Prostate gland (tissue), 2 donors: Measurements from ENCODE around the gene TTLL10. TPM values are rescaled to one million over a fixed set of nuclear protein-coding genes. Genes with fewer than 3 reads are reported as not detected.

Experiments used
- DNase-seq: peaks from one replicate; pipeline ENCODE4 v3.0.0-alpha.2; 2019; ENCODE audit warnings: low spot score
- H3K27ac ChIP-seq, 2 donors: fragments of 200-600 bp; sonication (generic); 2 replicates each; pipeline ENCODE4 v1.5.1; 2017 to 2019
- H3K27me3 ChIP-seq: fragments of 200-600 bp; sonication (generic); replicated peaks from 2 replicates; pipeline ENCODE4 v1.5.1; 2019; ENCODE audit not compliant: insufficient read depth
- H3K36me3 ChIP-seq, 2 donors: fragments of 200-600 bp; sonication (generic); 1 replicate in 1 of 2; 2 replicates in 1 of 2; pipeline versions ENCODE4 v1.5.1 to v1.8.1; 2017 to 2019
- H3K4me1 ChIP-seq: fragments of 200-600 bp; sonication (generic); replicated peaks from 2 replicates; pipeline ENCODE4 v1.5.1; 2019
- H3K4me3 ChIP-seq, 2 donors: fragments of 200-600 bp; sonication (generic); 2 replicates each; pipeline ENCODE4 v1.5.1; 2017 to 2019
- H3K9me3 ChIP-seq: fragments of 200-600 bp; sonication (generic); 2 replicates; pipeline ENCODE4 v1.5.1; 2017
- POLR2A ChIP-seq: fragments of 450-650 bp; IDR thresholded peaks from one replicate; pipeline ENCODE4 v1.6.1; 2016; ENCODE audit warnings: antibody characterized with exemption, mild to moderate bottlenecking
- POLR2AphosphoS5 ChIP-seq: sonication (generic); formaldehyde crosslinking; IDR thresholded peaks from one replicate; pipeline ENCODE4 v1.6.1; 2017; ENCODE audit warnings: antibody characterized with exemption
- WGBS: methylation state at CpG from one replicate; pipeline ENCODE4 v1.1.5; 2018; 5-methylcytosine and 5-hydroxymethylcytosine counted together
- intact Hi-C: fragments of 100-400 bp; cut with DNase I; formaldehyde crosslinking; loops from one replicate; pipeline ENCODE4 v1.14.2; 2022
- total RNA-seq, 2 donors: library from RNA; depleted of rRNA; stranded (reverse); fragments of >200 nt; gene quantifications; one replicate each; pipeline ENCODE4 v1.1.0, GENCODE V29; 2016
- TF ChIP-seq, protein P1 (sequence below), 4 experiments: fragments of 200-600 bp in 2 of 4; fragments of 450-650 bp in 2 of 4; sonication (generic) in 2 of 4; IDR thresholded peaks; 1 replicate in 3 of 4; 2 replicates in 1 of 4; pipeline ENCODE4 v1.5.1; 2016 to 2019; ENCODE audit warnings: antibody characterized with exemption in 4 of 4, mild to moderate bottlenecking in 2 of 4, moderate library complexity in 2 of 4

Gene TTLL10
- total RNA-seq, 2 donors from 2014 or later = 0.77 to 7.3 TPM

DNA sequence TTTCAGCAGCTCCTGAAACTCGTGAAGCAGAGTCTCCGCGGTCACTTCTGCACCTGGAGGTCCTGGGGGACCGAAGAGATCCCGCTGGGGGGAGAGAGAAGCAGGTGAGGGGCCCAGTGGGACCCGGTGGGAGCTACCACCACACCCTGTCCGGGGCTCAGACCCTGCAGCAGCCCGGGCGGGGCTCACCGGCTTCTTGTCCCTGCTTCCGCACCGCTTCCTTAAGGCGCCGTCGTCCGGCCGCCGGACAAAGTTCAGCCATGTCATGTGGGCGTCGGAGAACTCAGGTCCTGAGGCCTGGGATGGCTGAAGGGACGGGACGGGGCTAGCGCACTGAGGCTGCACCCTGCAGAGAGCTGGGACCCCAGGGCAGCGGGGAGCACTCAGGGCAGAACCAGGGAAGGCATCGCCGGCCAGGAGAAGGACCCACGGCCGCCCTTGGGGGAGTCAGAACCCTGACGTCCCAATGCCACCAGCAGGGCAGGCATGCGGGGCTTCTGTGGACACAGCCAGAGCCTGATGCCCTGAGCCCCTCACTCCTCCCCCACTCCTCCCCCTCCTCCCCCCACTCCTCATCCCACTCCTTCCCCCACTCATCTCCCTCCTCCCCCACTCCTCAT lies 70.6 kb downstream of the TTLL10 start:
- intact Hi-C loops = no loop called here
- TF ChIP-seq POLR2AphosphoS5 = no peak
- no peak for TF ChIP-seq POLR2A
- TF ChIP-seq, protein P1, sequence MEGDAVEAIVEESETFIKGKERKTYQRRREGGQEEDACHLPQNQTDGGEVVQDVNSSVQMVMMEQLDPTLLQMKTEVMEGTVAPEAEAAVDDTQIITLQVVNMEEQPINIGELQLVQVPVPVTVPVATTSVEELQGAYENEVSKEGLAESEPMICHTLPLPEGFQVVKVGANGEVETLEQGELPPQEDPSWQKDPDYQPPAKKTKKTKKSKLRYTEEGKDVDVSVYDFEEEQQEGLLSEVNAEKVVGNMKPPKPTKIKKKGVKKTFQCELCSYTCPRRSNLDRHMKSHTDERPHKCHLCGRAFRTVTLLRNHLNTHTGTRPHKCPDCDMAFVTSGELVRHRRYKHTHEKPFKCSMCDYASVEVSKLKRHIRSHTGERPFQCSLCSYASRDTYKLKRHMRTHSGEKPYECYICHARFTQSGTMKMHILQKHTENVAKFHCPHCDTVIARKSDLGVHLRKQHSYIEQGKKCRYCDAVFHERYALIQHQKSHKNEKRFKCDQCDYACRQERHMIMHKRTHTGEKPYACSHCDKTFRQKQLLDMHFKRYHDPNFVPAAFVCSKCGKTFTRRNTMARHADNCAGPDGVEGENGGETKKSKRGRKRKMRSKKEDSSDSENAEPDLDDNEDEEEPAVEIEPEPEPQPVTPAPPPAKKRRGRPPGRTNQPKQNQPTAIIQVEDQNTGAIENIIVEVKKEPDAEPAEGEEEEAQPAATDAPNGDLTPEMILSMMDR (IDR thresholded peaks at IDR 0.05) = no peak
- Histone ChIP-seq H3K27ac (no peak overlapping the region), H3K4me1 (no peaks in the 10 kb centered on the region), H3K4me3 (no peak overlapping the region), H3K9me3 (no peaks in the 10 kb centered on the region), H3K36me3 (no peaks in the 10 kb centered on the region), H3K27me3 (peaks cover 5% of the 10 kb centered on the region)
- DNase-seq = no peak
- WGBS = 90% methylated on average over 30 of the region's 30 CpGs

- H3K27me3 ChIP-seq = peaks cover 5% of the 10 kb centered on the region
- H3K4me3 ChIP-seq = no peak overlapping the region
- no peak overlapping the region for H3K27ac ChIP-seq
- 72% methylated on average over 22 of the region's 23 CpGs for WGBS
- intact Hi-C loops = no loop called here
- TF ChIP-seq POLR2AphosphoS5 = no peak
- TF ChIP-seq, protein P1 (IDR thresholded peaks at IDR 0.05) = no peak
- no peak for TF ChIP-seq POLR2A
- no peaks in the 10 kb centered on the region for H3K4me1 ChIP-seq
- no peaks in the 10 kb centered on the region for H3K36me3 ChIP-seq
- no peaks in the 10 kb centered on the region for H3K9me3 ChIP-seq
- DNase-seq = no peak
Measured at GRCh38 chr1:1245178-1245816, 71.6 kb downstream of the TTLL10 start.

DNA sequence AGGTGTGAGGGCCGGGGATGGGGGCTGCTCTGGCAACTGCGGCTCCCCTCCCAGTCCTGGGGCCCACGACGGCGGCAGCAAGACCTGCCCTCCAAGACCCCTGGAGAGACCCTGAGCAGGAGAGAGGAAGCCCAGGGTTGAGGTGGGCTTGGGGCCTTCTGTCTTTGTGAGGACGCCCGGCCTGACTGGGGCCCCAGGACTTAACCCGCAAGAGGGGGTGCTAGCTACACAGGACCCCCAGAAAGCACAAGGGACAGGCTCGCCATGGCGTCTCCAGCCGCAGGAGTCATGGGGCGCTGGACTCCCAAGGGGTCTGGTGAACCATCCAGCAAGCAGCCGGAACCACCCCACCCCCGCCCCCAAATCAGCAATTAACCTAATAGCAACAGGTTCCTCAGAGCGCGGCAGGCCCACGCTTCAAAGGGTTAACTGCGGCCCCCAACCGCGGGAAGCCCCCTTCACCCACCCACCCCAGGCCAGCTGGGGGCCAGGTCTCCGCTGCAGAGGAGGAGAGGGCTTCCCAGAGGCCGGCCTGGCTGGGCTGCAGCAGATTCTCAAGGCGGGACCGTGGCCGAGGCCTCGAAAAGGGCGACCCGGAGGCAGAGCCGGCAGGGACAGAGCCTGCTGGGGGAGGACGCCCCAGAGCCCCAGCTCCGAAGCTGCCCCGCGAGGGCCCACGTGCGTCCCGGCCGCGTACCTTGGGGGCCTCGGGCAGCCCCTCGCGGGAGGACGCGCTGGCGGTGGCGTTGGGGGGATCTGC lies 72.3 kb downstream of the TTLL10 start:
- WGBS = 47% methylated on average over 42 of the region's 45 CpGs
- Histone ChIP-seq H3K9me3 (no peaks in the 10 kb centered on the region), H3K4me3 (no peak overlapping the region), H3K27me3 (peaks cover 5% of the 10 kb centered on the region), H3K4me1 (no peaks in the 10 kb centered on the region), H3K27ac (no peak overlapping the region), H3K36me3 (no peaks in the 10 kb centered on the region)
- TF ChIP-seq, protein P1 (IDR thresholded peaks at IDR 0.05) = no peak
- TF ChIP-seq POLR2A = no peak
- no peak for TF ChIP-seq POLR2AphosphoS5
- no peak for DNase-seq
- intact Hi-C loops = no loop called here

DNA sequence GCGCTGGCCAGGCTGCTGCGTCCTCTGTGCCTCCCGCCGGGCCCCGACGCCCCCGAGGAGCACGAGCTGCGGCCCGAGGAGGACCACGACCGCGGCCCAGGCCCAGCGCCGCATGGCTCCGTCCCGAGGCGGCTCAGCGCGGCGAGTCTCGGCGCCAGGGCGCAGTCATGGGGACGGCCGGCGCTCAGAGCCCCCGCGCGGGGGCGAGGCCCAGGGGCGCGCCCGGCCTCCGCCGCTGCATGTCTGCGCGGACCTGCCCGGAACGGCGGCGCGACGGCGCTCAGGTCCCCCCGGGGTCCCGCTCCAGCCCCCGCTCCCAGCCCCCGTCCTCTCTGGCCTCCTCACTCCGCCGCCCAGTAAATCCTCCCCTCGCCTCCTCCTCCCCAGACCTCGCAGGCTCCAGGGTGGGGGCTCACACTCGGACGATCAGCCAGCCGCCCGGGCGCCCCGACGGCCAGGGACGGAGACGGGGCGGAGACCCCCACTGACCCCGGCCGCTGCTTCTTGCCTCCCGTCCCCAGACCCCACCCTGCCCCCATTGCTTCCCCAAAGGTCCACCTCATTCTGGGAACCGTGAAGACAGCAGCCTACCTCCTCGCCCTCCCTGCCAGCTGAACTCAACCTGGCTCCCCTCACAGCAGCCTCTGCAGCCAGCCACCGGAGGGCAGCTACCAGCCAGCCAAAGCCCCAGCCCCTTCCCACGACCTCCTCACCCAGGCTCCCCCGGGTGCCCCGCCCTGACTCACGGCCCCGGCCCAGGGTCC lies 73.1 kb downstream of the TTLL10 start, which contains the start of gene C1QTNF12:
Gene C1QTNF12 (minus strand): TSS at position 146 of the 764 bp plus-strand sequence. CDS start 32 bp downstream, at position 114.
- 6% methylated on average over 60 of the region's 74 CpGs for WGBS
- intact Hi-C loops = no loop called here
- Histone ChIP-seq H3K27ac (no peak within 1 kb of the TSS), H3K4me1 (no peaks in the 10 kb centered on the region), H3K27me3 (peaks cover 5% of the 10 kb centered on the region), H3K4me3 (no peak within 1 kb of the TSS), H3K36me3 (no peaks in the 10 kb centered on the region), H3K9me3 (no peaks in the 10 kb centered on the region)
- DNase-seq = no peak
- no peak for TF ChIP-seq POLR2A
- TF ChIP-seq, protein P1 (IDR thresholded peaks at IDR 0.05) = no peak
- TF ChIP-seq POLR2AphosphoS5 = no peak
